Occipital lobe (tissue), 2 donors: Measurements from ENCODE around the gene GLS. TPM values are rescaled to one million over a fixed set of nuclear protein-coding genes. Genes with fewer than 3 reads are reported as not detected.
"Not testable (repeated sequence)": the region's sequence is repeated elsewhere in the genome, so short reads cannot be mapped to it uniquely, and the experiment has no call there.

Experiments used
- DNase-seq: peaks from one replicate; lab custom pipeline; 2025; lab: John Stamatoyannopoulos, UW
- total RNA-seq: library from RNA; depleted of rRNA; stranded (reverse); fragments of >200 nt; gene quantifications from one replicate; pipeline ENCODE4 v1.2.3, GENCODE V29; 2014

Gene GLS
- total RNA-seq, 1 donor from 2014 or later: 207 TPM

DNA sequence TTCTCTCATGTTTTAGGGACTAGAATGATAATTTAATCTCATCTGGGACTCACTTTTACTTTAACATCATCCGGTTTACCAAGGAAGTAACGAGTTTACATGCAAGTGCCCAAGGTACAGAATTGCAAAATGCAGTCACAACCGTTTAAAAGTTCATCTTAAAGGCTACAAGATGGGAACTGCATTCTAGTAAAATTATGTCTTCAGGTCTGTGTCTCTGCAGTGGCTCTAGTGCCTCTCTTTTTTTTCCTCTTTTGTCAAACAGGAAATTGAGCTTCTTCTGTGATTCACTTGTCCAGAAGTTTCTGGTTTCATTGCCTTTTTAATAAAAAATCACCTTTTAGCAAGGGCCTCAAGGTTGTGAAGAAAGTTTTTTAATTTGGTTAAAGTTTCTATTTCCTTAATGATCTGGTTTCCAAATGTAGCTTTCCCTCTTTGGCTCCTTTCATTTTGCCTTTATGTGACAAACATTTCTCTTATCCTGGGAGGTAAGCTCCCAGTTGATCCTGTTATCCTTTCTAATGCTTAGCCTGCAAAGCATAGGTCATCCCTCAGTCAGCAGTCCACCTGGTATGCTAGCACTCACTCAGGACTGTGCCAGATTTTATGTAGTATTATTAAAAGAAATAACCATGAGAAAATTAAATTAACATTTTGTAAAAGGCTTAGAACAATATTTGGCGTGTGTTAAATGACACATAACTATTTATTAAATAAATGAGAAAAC lies 2.4 kb downstream of the GLS start:
- no peak for DNase-seq

DNA sequence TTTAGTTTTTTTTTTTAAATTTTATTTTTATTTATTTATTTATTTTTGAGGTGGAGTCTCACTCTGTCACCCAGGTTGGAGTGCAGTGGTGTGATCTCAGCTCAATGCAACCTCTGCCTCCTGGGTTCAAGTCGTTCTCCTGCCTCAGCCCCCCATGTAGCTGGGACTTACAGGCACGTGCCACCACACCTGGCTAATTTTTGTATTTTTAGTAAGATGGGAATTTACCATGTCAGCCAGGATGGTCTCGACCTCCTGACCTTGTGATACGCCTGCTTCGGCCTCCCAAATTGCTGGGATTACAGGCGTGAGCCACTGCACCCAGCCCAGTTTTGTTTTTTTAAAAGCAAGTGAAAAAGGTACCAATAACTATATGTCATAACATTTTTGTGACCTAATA lies 5.2 kb downstream of the GLS start:
- not testable (repeated sequence) for DNase-seq

DNA sequence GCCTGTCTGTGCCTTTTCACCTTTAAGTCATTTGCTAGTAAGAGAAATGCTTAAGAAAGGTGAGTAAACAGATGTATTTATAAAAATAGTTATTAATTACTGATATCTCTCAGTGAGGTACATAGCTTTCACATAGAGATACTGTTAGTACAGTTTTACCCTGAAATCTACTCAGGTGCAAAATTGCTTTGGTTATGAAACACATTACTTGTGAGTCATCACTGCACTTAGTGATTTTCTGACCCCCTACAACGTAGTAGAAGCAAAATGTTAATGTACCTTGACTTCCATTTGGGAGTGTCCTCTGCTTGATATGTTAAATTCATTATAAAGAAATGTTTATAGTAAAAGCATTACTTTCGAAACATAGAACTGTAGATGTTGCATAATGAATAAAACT lies 6.5 kb downstream of the GLS start:
- no peak for DNase-seq

DNA sequence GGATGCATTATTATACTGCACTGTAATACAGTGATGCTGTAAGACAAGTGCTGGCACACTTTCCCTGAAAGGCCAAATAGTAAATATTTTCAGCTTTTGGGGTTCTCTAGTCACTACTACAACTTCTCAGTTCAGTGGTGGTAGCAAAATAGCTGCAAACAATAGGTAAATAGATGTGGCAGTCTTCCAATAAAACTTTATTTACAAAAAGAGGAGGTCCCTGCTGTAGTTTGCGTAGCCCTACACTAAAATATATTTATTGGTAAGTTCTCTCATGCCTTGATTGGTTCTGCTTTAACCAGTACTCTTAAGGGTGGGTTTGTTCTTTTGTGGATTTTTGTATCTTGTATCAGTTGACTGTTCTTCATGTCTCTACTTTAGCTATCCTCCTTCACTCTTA lies 7.8 kb downstream of the GLS start:
- no peak for DNase-seq

DNA sequence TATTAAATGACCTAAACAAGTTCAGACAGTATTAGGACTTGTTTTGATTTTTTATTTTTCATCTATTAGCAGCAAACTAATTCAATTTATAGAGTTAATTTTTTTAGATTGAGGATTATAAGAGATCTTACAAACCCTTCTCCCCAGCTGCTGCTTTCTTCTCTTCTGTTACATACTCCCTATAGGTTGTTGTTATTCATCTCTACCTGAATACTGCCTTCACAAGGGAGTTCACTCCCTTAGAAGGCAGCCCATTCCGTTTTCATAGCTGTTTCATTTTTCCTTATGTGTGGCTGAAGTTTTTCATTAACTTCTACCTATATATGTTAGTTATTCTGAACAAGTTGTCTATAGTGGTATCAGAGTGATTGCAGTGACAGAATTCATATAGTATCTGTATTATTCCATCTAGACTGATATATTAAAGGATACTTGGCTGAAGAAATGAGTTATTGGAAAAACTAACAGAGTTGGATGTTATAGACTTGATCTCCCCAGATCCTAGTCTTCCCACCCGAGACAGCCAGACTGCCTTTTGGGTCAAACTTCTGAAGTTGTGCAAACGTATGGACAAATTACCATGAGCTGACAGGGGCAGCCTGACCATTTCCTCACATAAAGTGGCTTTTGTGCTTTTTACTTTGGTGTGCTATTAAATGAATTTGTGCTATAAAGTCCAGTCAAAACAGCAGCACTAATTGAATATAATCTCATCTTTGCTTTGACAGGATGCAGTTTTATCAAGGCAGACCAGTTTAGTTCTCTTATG lies 8.7 kb downstream of the GLS start:
- no peak for DNase-seq

DNA sequence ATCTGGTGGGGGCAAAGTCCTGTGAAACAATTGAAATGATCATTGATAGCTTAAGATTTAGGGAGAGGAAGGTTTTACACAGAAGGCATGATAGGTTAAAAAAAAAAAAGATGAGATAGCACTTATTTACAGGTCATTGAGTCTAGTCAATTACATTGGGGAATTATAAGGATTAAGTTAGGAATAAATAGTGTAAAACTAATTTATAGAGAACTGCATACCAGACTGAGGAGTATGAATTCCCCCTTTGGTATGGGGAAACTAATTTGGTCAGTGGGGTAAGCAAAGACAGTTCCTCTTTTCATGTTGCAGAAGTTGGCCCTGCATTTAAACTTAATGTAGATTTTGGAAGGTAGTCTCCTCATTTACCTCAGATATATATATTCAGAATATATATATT lies 10.8 kb downstream of the GLS start:
- DNase-seq: no peak

DNA sequence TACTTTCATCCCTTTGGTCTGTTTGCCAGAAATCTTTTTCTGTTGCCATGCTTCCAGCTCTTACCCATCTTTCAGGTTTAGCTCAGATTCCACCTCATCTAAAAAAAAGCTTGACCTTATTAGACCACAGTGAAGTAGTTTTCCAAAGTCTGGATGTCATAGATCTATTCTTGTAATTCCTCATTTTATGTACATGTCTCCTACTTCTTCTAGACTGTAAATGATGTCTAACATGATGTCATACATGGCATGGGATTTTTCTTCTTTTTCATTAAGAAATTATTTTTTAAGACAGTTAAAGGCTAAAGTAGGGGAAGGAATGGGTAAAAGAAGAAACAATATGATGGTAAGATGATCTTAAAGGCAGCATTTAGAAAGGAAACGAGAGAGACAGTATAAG lies 11.3 kb downstream of the GLS start:
- no peak for DNase-seq

DNA sequence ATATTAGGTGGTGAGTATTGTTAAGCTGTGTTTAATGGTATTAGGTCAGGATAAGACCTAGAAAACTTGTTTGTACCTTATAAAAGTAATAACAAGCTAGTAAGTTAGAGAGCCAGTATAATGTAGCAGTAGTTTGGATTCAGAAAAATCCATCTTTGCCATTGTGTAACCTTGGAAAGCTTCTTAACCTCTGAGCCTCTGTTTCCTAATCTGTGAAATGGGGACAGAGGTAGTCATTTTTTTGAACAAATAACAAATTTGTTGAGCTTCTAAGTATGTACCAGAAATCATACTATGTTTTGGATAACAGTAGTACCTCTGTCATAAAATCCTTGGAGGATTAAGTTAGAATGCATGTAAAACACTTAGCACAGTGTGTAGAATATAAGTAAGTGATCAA lies 12.5 kb downstream of the GLS start:
- DNase-seq: no peak

DNA sequence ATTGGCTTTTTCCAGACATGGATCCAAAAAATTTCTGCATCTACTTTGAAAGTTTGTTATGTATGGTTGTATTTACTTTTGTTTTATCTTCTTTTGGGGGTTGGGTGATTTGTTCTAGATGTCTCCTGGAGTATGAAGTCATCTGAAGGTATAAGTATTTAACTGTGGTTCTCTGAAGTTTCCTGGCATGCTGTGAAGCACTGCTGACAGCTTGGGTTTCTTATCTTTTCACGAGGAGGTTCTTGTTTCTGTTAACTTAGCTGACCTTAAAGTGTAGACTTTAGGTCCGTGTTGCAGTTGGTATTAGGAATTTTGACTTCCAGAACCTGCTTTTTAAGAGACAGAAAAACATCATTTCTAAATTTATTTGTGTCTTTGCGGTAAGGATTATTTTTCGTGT lies 15.9 kb downstream of the GLS start:
- no peak for DNase-seq

DNA sequence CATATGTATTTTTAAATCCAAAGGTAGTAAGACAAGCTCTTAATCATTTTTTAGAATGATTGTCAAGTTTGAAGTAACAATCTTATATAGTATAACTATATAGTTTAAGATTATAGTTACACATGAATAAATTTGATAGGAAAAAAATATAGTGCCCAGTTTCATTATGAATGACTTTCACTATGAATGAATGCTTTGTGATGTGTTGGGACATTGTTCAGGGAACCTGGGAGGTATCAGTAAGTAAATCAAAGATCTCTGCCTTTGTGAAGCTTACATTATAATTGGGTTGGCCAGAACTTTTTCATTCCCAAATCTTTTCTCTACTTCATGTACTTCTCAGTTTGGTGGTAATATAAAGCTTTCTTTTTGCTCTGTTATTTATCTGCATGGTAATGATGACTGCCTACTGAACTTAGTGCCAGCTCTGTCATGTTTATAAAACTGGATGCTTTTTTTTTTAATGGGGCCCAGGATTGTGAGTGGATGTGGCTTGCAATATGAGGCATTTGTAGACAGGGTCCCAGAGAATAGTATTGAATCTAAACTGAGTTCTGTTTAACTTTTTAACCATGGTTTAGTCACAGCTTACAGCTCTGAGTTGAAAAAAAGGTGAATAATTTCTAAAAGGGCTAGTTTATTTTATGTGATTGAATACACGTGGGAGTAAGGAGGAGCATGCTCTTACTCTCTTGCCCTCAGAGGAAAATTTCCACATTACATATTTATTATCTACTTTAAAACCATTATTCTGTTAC lies 23.3 kb downstream of the GLS start:
- DNase-seq: no peak

DNA sequence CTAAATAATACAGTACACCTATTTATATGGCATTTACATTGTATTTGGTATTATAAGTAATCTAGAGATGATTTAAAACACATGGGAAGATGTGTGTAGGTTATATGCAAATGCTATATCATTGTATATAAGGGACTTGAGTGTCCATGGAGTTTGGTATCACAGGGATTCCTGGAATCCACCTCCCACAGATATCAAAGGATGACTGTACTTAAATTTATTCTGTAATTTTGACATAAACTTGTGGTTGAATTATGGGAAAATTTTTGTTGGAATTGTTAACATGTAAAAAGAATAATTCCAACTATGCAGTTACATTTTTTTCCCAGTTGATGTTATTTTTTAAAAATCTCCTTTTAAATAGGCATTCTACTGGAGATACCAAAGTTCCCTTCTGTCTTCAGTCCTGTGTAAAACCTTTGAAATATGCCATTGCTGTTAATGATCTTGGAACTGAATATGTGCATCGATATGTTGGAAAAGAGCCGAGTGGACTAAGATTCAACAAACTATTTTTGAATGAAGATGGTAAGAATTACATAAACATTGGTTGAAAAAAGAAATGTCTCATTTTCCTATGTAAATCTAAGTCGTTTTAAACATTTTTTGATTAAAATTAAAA lies 24.1 kb downstream of the GLS start:
- DNase-seq: no peak

DNA sequence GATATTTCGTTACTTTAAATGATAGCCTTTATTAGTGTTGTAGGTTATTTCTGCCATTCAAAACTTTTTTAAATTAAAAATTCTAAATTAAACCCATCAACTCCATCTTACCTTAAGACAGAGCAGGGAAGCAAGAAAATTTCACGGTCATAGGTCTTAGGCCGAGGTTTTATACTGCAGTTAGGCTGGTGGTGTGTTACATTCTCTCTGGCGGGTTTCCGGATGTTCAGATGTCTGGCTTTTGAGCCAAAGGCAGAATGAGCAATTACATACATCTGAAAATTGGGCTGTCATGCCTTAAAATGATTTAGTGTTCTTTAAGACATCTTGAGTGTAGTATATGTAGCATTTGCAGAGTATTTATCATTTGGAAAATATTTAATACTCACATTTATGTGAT lies 27.9 kb downstream of the GLS start:
- DNase-seq: no peak

DNA sequence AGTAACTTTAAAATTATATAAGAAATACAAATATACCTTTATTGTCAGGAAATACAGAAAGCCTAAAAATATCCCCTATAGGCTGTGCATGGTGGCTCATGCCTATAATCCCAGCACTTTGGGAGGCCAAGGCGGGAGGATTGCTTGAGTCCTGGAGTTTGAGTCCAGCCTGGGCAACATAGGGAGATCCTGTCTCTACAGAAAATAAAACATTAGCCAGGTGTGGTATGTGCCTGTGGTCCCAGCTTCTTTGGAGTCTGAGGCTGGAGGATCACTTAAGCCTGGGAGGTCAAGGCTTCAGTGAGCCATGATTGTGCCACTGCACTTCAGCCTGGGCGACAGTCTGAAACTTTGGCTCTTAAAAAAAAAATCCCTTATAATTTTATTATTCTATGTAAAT lies 29.1 kb downstream of the GLS start:
- DNase-seq: no peak

DNA sequence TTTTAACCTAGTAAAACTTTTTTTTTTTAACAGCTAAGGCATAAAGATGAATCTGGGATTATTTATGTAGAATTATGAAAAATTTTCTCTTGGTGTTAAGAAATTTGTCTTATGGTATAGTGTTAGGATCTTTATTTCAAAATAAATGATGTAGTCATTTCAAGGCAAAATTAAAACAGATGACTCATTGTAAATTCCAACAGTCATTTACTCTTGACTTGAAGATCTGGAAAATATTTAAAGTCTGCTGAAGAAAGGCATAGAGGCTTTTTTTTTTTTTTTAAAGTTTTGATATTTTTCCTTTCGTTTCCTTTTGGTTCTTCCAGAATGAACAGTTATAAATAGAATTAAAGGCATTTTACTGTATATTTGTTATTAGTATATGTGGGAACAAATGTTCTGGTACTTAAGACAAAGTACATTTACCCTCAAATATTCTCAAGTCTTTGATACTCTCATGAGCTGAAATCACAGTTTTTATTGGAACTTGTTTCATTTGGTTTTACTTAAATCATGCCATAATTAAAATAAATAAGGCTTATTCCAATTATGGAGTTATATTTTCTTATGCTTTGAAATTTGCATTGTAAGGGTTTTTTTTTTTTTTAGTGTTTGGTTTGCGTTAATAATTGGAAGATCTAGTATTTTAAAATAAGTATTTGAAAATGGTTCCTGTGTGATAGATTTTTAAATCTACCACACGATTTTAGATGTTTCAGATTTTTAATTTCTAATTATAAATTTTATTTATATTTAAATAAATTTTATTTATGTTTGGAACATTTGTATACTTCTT lies 29.9 kb downstream of the GLS start:
- no peak for DNase-seq

DNA sequence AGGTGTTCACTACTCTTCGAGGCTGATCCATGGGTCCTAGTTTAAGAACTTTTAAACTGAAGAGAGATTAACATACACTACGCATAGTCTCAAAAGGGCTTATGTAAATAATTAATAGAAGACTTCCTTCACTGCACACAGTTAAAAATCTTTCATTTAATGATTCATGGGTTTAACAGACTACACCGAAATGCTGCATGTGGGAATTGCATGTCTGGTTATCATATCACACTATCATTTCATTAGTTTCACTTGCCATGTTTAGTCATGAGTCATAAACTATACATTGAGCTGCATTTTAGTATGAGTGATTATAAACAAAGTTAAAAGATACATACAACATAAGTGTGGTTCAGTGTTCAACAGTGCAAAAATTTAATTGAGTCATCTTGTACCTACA lies 31.2 kb downstream of the GLS start:
- DNase-seq: no peak

DNA sequence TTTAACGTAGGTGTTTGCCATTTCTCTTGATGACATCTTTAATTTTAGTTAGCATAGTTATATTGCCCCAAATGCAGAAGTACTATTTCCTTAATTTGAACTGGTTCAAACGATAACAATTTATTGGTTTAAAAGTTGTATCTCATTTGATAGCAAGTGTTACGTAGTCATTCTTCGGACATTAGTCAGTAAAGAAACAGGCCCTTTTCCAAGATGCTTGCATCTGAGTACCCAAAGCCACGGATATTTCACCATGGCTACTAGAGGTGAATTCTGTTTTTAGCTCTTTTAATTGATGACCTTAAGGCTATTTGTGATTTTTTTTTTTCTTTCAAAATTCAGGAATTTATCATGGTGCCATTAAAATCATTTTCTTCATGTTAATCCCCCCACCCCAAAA lies 32.1 kb downstream of the GLS start:
- no peak for DNase-seq

DNA sequence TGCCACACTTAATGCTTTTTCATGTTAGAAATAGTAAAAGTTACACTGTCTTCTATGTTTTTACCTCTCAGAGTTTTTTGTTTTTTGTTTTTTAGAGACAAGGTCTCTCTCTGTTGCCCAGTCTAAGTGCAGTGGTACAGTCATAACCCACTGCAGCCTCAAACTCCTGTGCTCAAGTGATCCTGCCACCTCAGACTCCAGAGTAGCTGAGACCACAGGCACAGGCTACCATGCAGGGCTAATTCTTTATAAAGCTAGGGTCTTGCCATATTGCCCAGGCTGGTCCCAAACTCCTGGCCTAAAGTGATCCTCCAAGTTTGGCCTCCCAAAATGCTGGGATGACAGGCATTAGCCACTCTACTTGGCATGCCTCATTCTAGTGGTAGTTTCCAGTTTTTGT lies 33.1 kb downstream of the GLS start:
- DNase-seq: no peak

DNA sequence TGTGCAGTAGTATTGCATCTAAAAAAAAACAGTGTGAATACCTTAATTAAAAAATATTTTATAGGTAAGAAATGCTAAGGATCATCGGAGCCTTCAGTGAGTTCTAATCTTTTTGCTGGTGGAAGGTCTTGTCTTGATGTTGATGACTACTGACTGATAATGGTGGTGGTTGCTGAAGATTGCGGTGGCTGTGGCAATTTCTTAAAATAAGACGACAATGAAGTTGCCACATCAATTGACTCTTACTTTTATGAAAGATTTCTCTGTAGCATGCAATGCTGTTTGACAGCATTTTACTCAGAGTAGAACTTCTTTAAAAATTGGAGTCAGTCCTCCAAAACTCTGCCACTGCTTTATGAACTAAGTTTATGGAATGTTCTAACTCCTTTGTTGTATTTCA lies 36.2 kb downstream of the GLS start:
- no peak for DNase-seq

DNA sequence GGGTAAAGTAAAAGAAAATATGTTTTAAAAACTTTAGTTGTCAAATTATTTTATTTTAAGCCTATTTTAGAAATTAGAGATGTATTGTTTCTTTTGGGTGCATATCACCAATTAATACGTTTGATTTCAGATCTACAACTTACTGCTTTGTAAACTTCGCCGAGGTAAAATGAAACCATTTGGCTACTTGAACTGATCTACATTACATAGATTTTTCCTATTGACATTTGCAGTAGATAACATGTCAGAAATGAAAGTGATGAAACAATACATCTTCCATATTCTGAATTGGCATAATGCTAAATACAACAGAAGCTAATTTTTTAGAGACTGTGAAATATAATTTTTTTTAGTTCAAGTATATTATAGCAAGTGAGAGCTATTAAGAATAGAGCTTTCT lies 39.5 kb downstream of the GLS start:
- DNase-seq: no peak

DNA sequence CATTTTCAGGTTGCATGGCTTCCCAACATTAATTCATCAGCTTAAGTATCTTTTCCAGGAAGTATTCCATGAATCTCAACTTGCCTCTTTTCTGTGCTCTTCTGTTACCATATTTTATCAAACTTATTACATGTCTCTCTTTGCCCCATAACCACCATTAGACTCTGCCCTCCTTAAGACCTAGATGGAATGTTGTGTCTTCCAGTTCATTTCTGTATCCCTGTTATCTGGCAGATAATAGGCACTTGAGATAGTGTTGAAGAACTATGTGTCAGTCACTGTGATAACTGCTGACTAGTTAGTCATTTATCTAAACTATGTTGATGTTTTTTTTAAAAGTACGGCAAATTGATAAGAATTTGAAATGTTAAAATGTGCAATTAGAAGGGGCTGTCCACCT lies 41.8 kb downstream of the GLS start:
- DNase-seq: no peak

DNA sequence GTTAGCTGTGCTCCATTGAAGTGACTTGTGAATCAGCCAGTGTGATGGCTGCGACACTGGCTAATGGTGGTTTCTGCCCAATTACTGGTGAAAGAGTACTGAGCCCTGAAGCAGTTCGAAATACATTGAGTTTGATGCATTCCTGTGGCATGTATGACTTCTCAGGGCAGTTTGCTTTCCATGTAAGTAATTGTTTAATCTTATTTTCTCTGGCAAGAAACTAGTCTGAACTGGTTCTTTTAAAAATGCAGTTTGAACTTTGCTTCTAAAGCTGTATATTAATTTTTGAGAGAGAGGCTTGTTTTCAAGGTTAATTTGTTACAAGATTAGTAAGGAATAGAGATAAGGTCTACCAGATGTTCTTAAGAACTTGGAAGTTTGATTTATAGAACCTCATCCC lies 46.7 kb downstream of the GLS start:
- DNase-seq: no peak
